GM18861 (cell line): ENCODE results near the gene PYGM.

Experiments used
- ATAC-seq: cut with Tn5 transposase; IDR thresholded peaks from one replicate; pipeline ENCODE4 v1.9.1; 2021; ENCODE audit not compliant: unreplicated experiment

PYGM gene

GRCh38 chr11:64768300-64768694 is 8.5 kb upstream of the PYGM start:
- no peak for ATAC-seq

- no peak for ATAC-seq
These were observed 7.8 kb upstream of the PYGM start for GRCh38 chr11:64767344-64768299.

GRCh38 chr11:64766881-64767280 is 7.1 kb upstream of the PYGM start:
- no peak for ATAC-seq

GRCh38 chr11:64765851-64766665 is 6.3 kb upstream of the PYGM start:
- ATAC-seq: no peak

- no peak for ATAC-seq
These were observed 5.6 kb upstream of the PYGM start for GRCh38 chr11:64765291-64765850.

- no peak for ATAC-seq
These were observed 5.0 kb upstream of the PYGM start for GRCh38 chr11:64764753-64765152.

GRCh38 chr11:64764040-64764611 is 4.4 kb upstream of the PYGM start:
- ATAC-seq: no peak

- ATAC-seq: no peak
These were observed 3.8 kb upstream of the PYGM start for GRCh38 chr11:64763526-64764039.

GRCh38 chr11:64762674-64763525 is 3.1 kb upstream of the PYGM start:
- no peak for ATAC-seq

GRCh38 chr11:64762277-64762673 is 2.5 kb upstream of the PYGM start:
- no peak for ATAC-seq

GRCh38 chr11:64760759-64761420 is 1.1 kb upstream of the PYGM start:
- no peak for ATAC-seq

- ATAC-seq: no peak
These were observed 548 bp downstream of the PYGM start for GRCh38 chr11:64759131-64759721.

GRCh38 chr11:64758330-64759079 is 1.3 kb downstream of the PYGM start:
- no peak for ATAC-seq

GRCh38 chr11:64757549-64758329 is 2.0 kb downstream of the PYGM start:
- ATAC-seq: no peak

GRCh38 chr11:64755681-64756361 is 4.0 kb downstream of the PYGM start:
- ATAC-seq: no peak

GRCh38 chr11:64754919-64755662 is 4.7 kb downstream of the PYGM start:
- ATAC-seq: no peak
